ENCODE data around the gene MYO1D. TPM values are rescaled to one million over a fixed set of nuclear protein-coding genes. Genes with fewer than 3 reads are reported as not detected.
"Not testable (repeated sequence)": the region's sequence is repeated elsewhere in the genome, so short reads cannot be mapped to it uniquely, and the experiment has no call there.

The MYO1D gene
- total RNA-seq, 1 experiment from 2014 or later = 35.7 TPM

GRCh38 chr17:32720671-32721070 lies 156.3 kb downstream of the MYO1D start:
- RAD21 ChIA-PET (ENCODE audit: low non-redundant PET in 1 of 2, low total read pairs in 2 of 2, uncharacterized antibody in 2 of 2, unreplicated experiment in 2 of 2) = no interaction called here
- POLR2A ChIA-PET = no interaction called here
- BruUV-seq (replicated peaks) = no TSS peak

DNA sequence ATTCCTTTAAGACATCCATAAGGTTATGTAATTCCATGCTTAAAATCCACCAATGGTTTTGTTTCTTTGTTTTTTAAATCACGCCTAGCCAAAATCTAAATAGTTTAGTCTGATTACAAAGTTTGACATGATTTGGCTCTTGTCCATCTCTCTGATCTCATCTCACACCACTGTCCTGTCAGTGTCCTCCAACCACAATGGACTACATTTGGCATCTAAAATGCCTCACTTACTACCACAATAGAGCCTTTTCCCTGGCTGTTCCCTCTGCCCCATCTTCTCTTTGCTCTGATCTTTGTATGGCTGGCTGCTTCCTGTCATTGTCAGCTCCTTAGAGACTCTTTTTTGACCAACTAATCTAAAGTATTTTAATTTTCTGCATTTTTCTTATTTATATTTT lies 157.2 kb downstream of the MYO1D start:
- ATAC-seq (no peak), DNase-seq (ENCODE audit: low read depth, low spot score) (no peak)
- RAD21 ChIA-PET (ENCODE audit: low non-redundant PET in 1 of 2, low total read pairs in 2 of 2, uncharacterized antibody in 2 of 2, unreplicated experiment in 2 of 2) = no interaction called here
- H3K9me2 ChIP-seq (ENCODE audit: insufficient read depth) = no peaks in the 10 kb centered on the region
- POLR2A ChIA-PET = no interaction called here
- no peak overlapping the region for H3K4me3 ChIP-seq (replicated peaks in 1 of 2; ENCODE audit: low read depth in 1 of 2, low read length in 2 of 2)
- no TSS peak for BruUV-seq (replicated peaks)
- no peaks in the 10 kb centered on the region for H4K20me1 ChIP-seq (ENCODE audit: insufficient read depth)
- H2AFZ ChIP-seq (ENCODE audit: low read depth, low read length, poor library complexity, severe bottlenecking) = no peak overlapping the region
- CTCF ChIA-PET = no interaction called here
- TF ChIP-seq EZH2phosphoT487 (IDR thresholded peaks at IDR 0.05; ENCODE audit: borderline replicate concordance) (no peak), ATF3 (IDR thresholded peaks at IDR 0.05) (no peak), ELF1 (IDR thresholded peaks at IDR 0.05; ENCODE audit: borderline replicate concordance, low read depth) (no peak), POLR2A (IDR thresholded peaks at IDR 0.05; ENCODE audit: borderline replicate concordance, extremely low read depth, insufficient read depth, insufficient read length) (no peak), FOSL1 (IDR thresholded peaks at IDR 0.05; ENCODE audit: low read depth) (no peak)
- no peaks in the 10 kb centered on the region for H3K79me2 ChIP-seq (ENCODE audit: insufficient read depth, low read length)
- no peaks in the 10 kb centered on the region for H3K9me3 ChIP-seq (ENCODE audit: control insufficient read depth in 1 of 2, insufficient read depth in 1 of 2, low read depth in 1 of 2, low read length in 2 of 2)
- H3K4me1 ChIP-seq (ENCODE audit: control insufficient read depth in 1 of 2, insufficient read depth in 2 of 2, low read length in 2 of 2) = no peaks in the 10 kb centered on the region
- H3K27me3 ChIP-seq (ENCODE audit: insufficient read depth, low read length) = no peaks in the 10 kb centered on the region
- H3K36me3 ChIP-seq (ENCODE audit: control insufficient read depth in 1 of 2, insufficient read depth in 2 of 2, low read length in 2 of 2) = no peaks in the 10 kb centered on the region
- intact Hi-C loops (cut with micrococcal nuclease) = no loop called here
- H3K4me2 ChIP-seq (ENCODE audit: low read length) = no peak overlapping the region
- H3K9ac ChIP-seq (ENCODE audit: low read length) = no peak overlapping the region
- H3K27ac ChIP-seq (ENCODE audit: low read depth, low read length) = no peak overlapping the region

More at GRCh38 chr17:32720671-32721070, 156.3 kb downstream of the MYO1D start:
- intact Hi-C loops (cut with micrococcal nuclease) = no loop called here
- no peaks in the 10 kb centered on the region for H3K9me3 ChIP-seq (ENCODE audit: control insufficient read depth in 1 of 2, insufficient read depth in 1 of 2, low read depth in 1 of 2, low read length in 2 of 2)
- no peak overlapping the region for H3K4me2 ChIP-seq (ENCODE audit: low read length)
- ATAC-seq = no peak
- TF ChIP-seq EZH2phosphoT487 (IDR thresholded peaks at IDR 0.05; ENCODE audit: borderline replicate concordance) (no peak), ELF1 (IDR thresholded peaks at IDR 0.05; ENCODE audit: borderline replicate concordance, low read depth) (no peak), SIN3A (IDR thresholded peaks at IDR 0.05; ENCODE audit: low read depth) (no peak), CBX3 (IDR thresholded peaks at IDR 0.05; ENCODE audit: low read depth) (no peak)
- no peaks in the 10 kb centered on the region for H3K79me2 ChIP-seq (ENCODE audit: insufficient read depth, low read length)
- no peak overlapping the region for H3K9ac ChIP-seq (ENCODE audit: low read length)
- no peaks in the 10 kb centered on the region for H3K4me1 ChIP-seq (ENCODE audit: control insufficient read depth in 1 of 2, insufficient read depth in 2 of 2, low read length in 2 of 2)
- H3K36me3 ChIP-seq (ENCODE audit: control insufficient read depth in 1 of 2, insufficient read depth in 2 of 2, low read length in 2 of 2) = no peaks in the 10 kb centered on the region
- no peaks in the 10 kb centered on the region for H3K9me2 ChIP-seq (ENCODE audit: insufficient read depth)
- H3K27ac ChIP-seq (ENCODE audit: low read depth, low read length) = no peak overlapping the region
- CTCF ChIA-PET = no interaction called here
- H3K4me3 ChIP-seq (replicated peaks in 1 of 2; ENCODE audit: low read depth in 1 of 2, low read length in 2 of 2) = no peak overlapping the region
- no peaks in the 10 kb centered on the region for H3K27me3 ChIP-seq (ENCODE audit: insufficient read depth, low read length)
- H4K20me1 ChIP-seq (ENCODE audit: insufficient read depth) = no peaks in the 10 kb centered on the region
- no peak for DNase-seq (ENCODE audit: low read depth, low spot score)
- no peak overlapping the region for H2AFZ ChIP-seq (ENCODE audit: low read depth, low read length, poor library complexity, severe bottlenecking)

DNA sequence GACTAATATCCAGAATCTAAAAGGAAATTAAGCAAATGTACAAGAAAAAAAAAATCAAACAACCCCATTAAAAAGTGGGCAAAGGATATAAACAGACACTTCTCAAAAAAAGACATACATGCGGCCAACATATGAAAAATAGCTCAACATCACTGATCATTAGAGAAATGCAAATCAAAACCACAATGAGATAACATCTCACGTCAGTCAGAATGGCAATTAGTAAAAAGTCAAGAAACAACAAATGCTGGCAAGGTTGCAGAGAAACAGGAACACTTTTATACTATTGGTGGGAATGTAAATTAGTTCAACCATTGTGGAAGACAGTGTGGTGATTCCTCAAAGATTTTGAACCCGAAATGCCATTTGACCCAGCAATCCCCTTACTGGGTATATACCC lies 162.0 kb downstream of the MYO1D start:
- H3K27me3 ChIP-seq (ENCODE audit: insufficient read depth, low read length); H3K4me1 ChIP-seq (ENCODE audit: control insufficient read depth in 1 of 2, insufficient read depth in 2 of 2, low read length in 2 of 2); H2AFZ ChIP-seq (ENCODE audit: low read depth, low read length, poor library complexity, severe bottlenecking); H4K20me1 ChIP-seq (ENCODE audit: insufficient read depth); H3K27ac ChIP-seq (ENCODE audit: low read depth, low read length); CTCF ChIA-PET; H3K9me2 ChIP-seq (ENCODE audit: insufficient read depth); H3K4me3 ChIP-seq (replicated peaks in 1 of 2; ENCODE audit: low read depth in 1 of 2, low read length in 2 of 2); H3K4me2 ChIP-seq (ENCODE audit: low read length); POLR2A ChIA-PET; H3K36me3 ChIP-seq (ENCODE audit: control insufficient read depth in 1 of 2, insufficient read depth in 2 of 2, low read length in 2 of 2); H3K9me3 ChIP-seq (ENCODE audit: control insufficient read depth in 1 of 2, insufficient read depth in 1 of 2, low read depth in 1 of 2, low read length in 2 of 2); RAD21 ChIA-PET (ENCODE audit: low non-redundant PET in 1 of 2, low total read pairs in 2 of 2, uncharacterized antibody in 2 of 2, unreplicated experiment in 2 of 2); DNase-seq (ENCODE audit: low read depth, low spot score); ATAC-seq; BruUV-seq (replicated peaks); H3K79me2 ChIP-seq (ENCODE audit: insufficient read depth, low read length); H3K9ac ChIP-seq (ENCODE audit: low read length); intact Hi-C loops (cut with micrococcal nuclease): not testable (repeated sequence)

DNA sequence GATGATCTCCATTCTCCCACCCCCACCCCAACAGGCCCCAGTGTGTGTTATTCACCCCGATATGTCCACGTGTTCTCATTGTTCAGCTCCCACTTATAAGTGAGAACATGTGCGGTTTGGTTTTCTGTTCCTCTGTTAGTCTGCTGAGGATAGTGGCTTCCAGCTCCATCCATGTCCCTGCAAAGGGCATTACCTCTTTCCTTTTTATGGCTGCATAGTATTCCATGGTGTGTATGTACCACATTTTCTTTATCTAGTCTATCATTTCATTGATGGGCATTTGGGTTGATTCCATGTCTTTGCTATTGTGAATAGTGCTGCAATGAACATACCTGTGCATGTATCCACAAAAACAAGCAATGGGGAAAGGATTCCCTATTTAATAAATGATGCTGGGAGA lies 162.7 kb downstream of the MYO1D start:
- H3K9ac ChIP-seq (ENCODE audit: low read length); CTCF ChIA-PET; H3K79me2 ChIP-seq (ENCODE audit: insufficient read depth, low read length); POLR2A ChIA-PET; H2AFZ ChIP-seq (ENCODE audit: low read depth, low read length, poor library complexity, severe bottlenecking); H3K9me2 ChIP-seq (ENCODE audit: insufficient read depth); H3K4me3 ChIP-seq (replicated peaks in 1 of 2; ENCODE audit: low read depth in 1 of 2, low read length in 2 of 2); H3K36me3 ChIP-seq (ENCODE audit: control insufficient read depth in 1 of 2, insufficient read depth in 2 of 2, low read length in 2 of 2); H4K20me1 ChIP-seq (ENCODE audit: insufficient read depth); RAD21 ChIA-PET (ENCODE audit: low non-redundant PET in 1 of 2, low total read pairs in 2 of 2, uncharacterized antibody in 2 of 2, unreplicated experiment in 2 of 2); H3K27ac ChIP-seq (ENCODE audit: low read depth, low read length); ATAC-seq; H3K4me2 ChIP-seq (ENCODE audit: low read length); H3K4me1 ChIP-seq (ENCODE audit: control insufficient read depth in 1 of 2, insufficient read depth in 2 of 2, low read length in 2 of 2); intact Hi-C loops (cut with micrococcal nuclease); H3K27me3 ChIP-seq (ENCODE audit: insufficient read depth, low read length); BruUV-seq (replicated peaks); H3K9me3 ChIP-seq (ENCODE audit: control insufficient read depth in 1 of 2, insufficient read depth in 1 of 2, low read depth in 1 of 2, low read length in 2 of 2); DNase-seq (ENCODE audit: low read depth, low spot score): not testable (repeated sequence)

Measured in HCT116 (cell line).